WTC11 (cell line): ENCODE results near the gene NFAM1. TPM values are rescaled to one million over a fixed set of nuclear protein-coding genes. Genes with fewer than 3 reads are reported as not detected.

ENCODE experiments used
- ATAC-seq: fragments of 200-7000 bp; cut with Tn5 transposase; 2 replicates; pipeline ENCODE4 v1.10.0; 2021; ENCODE audit warnings: mild to moderate bottlenecking, moderate library complexity
- CTCF ChIA-PET: fragments of 300-600 bp; sonication (Branson Sonifier 250); formaldehyde crosslinking; loops from one replicate; lab custom pipeline; 2021; ENCODE audit warnings: antibody characterized with exemption; lab: Charles Lee
- POLR2A ChIA-PET: fragments of 350-600 bp; sonication (Branson Sonifier 250); formaldehyde crosslinking; loops from one replicate; lab custom pipeline; 2021; ENCODE audit warnings: antibody characterized with exemption; lab: Charles Lee
- DNase-seq: peaks from one replicate; pipeline ENCODE4 v3.0.0; 2021; ENCODE audit warnings: low spot score
- H3K27ac Mint-ChIP-seq: 2 replicates; pipeline ENCODE4 v1.8.0; 2021; ENCODE audit warnings: mixed read lengths
- H3K27me3 Mint-ChIP-seq: 2 replicates; pipeline ENCODE4 v1.8.0; 2021; ENCODE audit warnings: low read depth, mild to moderate bottlenecking, moderate library complexity, mixed read lengths
- H3K36me3 Mint-ChIP-seq: 2 replicates; pipeline ENCODE4 v1.8.0; 2021; ENCODE audit warnings: mixed read lengths
- H3K4me1 Mint-ChIP-seq: 2 replicates; pipeline ENCODE4 v1.8.0; 2022; ENCODE audit warnings: mixed read lengths
- H3K4me3 Mint-ChIP-seq: 2 replicates; pipeline ENCODE4 v1.8.0; 2021; ENCODE audit warnings: mild to moderate bottlenecking, moderate library complexity, mixed read lengths
- H3K9me3 Mint-ChIP-seq: 2 replicates; pipeline ENCODE4 v1.8.0; 2021; ENCODE audit warnings: mixed read lengths
- ARID4B ChIP-seq: sonication (generic); formaldehyde crosslinking; IDR thresholded peaks from 2 replicates; pipeline ENCODE4 v1.8.0; 2023; ENCODE audit warnings: missing genetic modification reagents, mild to moderate bottlenecking, borderline replicate concordance
- ATF1 ChIP-seq: sonication (generic); formaldehyde crosslinking; IDR thresholded peaks from 2 replicates; pipeline ENCODE4 v1.8.1; 2023; ENCODE audit warnings: mild to moderate bottlenecking, moderate library complexity, missing genetic modification reagents
- CBFB ChIP-seq: sonication (generic); formaldehyde crosslinking; IDR thresholded peaks from 2 replicates; pipeline ENCODE4 v1.8.1; 2022; ENCODE audit warnings: mild to moderate bottlenecking, low read depth, missing genetic modification reagents
- CREM ChIP-seq: sonication (generic); formaldehyde crosslinking; IDR thresholded peaks from 2 replicates; pipeline ENCODE4 v1.8.1; 2022; ENCODE audit warnings: mild to moderate bottlenecking, missing genetic modification reagents, moderate library complexity
- ELF4 ChIP-seq: sonication (generic); formaldehyde crosslinking; IDR thresholded peaks from 2 replicates; pipeline ENCODE4 v1.8.1; 2022; ENCODE audit warnings: low read depth, mild to moderate bottlenecking, moderate library complexity, missing genetic modification reagents
- FOXP1 ChIP-seq: sonication (generic); formaldehyde crosslinking; IDR thresholded peaks from 2 replicates; pipeline ENCODE4 v1.8.0; 2022; ENCODE audit warnings: missing genetic modification reagents, mild to moderate bottlenecking, moderate library complexity, borderline replicate concordance
- FOXP4 ChIP-seq: sonication (generic); formaldehyde crosslinking; IDR thresholded peaks from 2 replicates; pipeline ENCODE4 v1.8.0; 2022; ENCODE audit warnings: mild to moderate bottlenecking, missing genetic modification reagents
- GTF2I ChIP-seq: fragments of 250-450 bp; sonication (Bioruptor Pico); conservative IDR thresholded peaks from 2 replicates; pipeline ENCODE4 v1.4.0; 2021; ENCODE audit warnings: mild to moderate bottlenecking
- KAT7 ChIP-seq: sonication (generic); formaldehyde crosslinking; IDR thresholded peaks from 2 replicates; pipeline ENCODE4 v1.8.1; 2023; ENCODE audit warnings: missing genetic modification reagents, mild to moderate bottlenecking, borderline replicate concordance
- MXD4 ChIP-seq: fragments of 250-450 bp; sonication (Bioruptor Pico); IDR thresholded peaks from 2 replicates; pipeline ENCODE4 v1.8.0; 2021; ENCODE audit warnings: mild to moderate bottlenecking, moderate library complexity, borderline replicate concordance
- NFE2L1 ChIP-seq: sonication (generic); formaldehyde crosslinking; IDR thresholded peaks from 2 replicates; pipeline ENCODE4 v1.8.1; 2023; ENCODE audit warnings: missing genetic modification reagents
- NFYB ChIP-seq: sonication (generic); formaldehyde crosslinking; conservative IDR thresholded peaks from 2 replicates; pipeline ENCODE4 v1.8.0; 2022; ENCODE audit warnings: low read depth, missing genetic modification reagents
- RELA ChIP-seq: sonication (generic); formaldehyde crosslinking; IDR thresholded peaks from 2 replicates; pipeline ENCODE4 v1.8.1; 2022; ENCODE audit warnings: missing genetic modification reagents, mild to moderate bottlenecking, borderline replicate concordance
- TCF7 ChIP-seq: sonication (generic); formaldehyde crosslinking; IDR thresholded peaks from 2 replicates; pipeline ENCODE4 v1.8.0; 2022; ENCODE audit warnings: mild to moderate bottlenecking, low read depth, missing genetic modification reagents, moderate library complexity
- TEAD1 ChIP-seq: sonication (generic); formaldehyde crosslinking; IDR thresholded peaks from 2 replicates; pipeline ENCODE4 v1.8.0; 2022; ENCODE audit warnings: mild to moderate bottlenecking, missing genetic modification reagents
- TEAD4 ChIP-seq: sonication (generic); formaldehyde crosslinking; IDR thresholded peaks from 2 replicates; pipeline ENCODE4 v1.8.0; 2022; ENCODE audit warnings: mild to moderate bottlenecking, missing genetic modification reagents
- ZBTB21 ChIP-seq: sonication (generic); formaldehyde crosslinking; IDR thresholded peaks from 2 replicates; pipeline ENCODE4 v1.8.1; 2023; ENCODE audit warnings: mild to moderate bottlenecking, missing genetic modification reagents, borderline replicate concordance
- ZNF232 ChIP-seq: sonication (generic); formaldehyde crosslinking; IDR thresholded peaks from 2 replicates; pipeline ENCODE4 v1.8.0; 2022; ENCODE audit warnings: mild to moderate bottlenecking, missing genetic modification reagents
- ZNF263 ChIP-seq: sonication (generic); formaldehyde crosslinking; IDR thresholded peaks from 2 replicates; pipeline ENCODE4 v1.8.1; 2022; ENCODE audit warnings: low read depth, mild to moderate bottlenecking, moderate library complexity, missing genetic modification reagents
- total RNA-seq: library from RNA; stranded (reverse); gene quantifications from 3 replicates; pipeline ENCODE4 v1.2.3, GENCODE V29; 2021
- TF ChIP-seq, protein P1 (sequence below): sonication (generic); formaldehyde crosslinking; IDR thresholded peaks from 2 replicates; pipeline ENCODE4 v1.8.1; 2022; ENCODE audit warnings: missing genetic modification reagents, borderline replicate concordance
- TF ChIP-seq, protein P2 (sequence below): sonication (generic); formaldehyde crosslinking; IDR thresholded peaks from 2 replicates; pipeline ENCODE4 v1.8.1; 2022; ENCODE audit warnings: low read depth, mild to moderate bottlenecking, moderate library complexity, missing genetic modification reagents, borderline replicate concordance
- TF ChIP-seq, protein P3 (sequence below): sonication (generic); formaldehyde crosslinking; IDR thresholded peaks from 2 replicates; pipeline ENCODE4 v1.8.1; 2022; ENCODE audit warnings: low read depth, missing genetic modification reagents, borderline replicate concordance

The NFAM1 gene
- total RNA-seq, 1 experiment from 2014 or later: 1.6 TPM

- TF ChIP-seq, protein P1, sequence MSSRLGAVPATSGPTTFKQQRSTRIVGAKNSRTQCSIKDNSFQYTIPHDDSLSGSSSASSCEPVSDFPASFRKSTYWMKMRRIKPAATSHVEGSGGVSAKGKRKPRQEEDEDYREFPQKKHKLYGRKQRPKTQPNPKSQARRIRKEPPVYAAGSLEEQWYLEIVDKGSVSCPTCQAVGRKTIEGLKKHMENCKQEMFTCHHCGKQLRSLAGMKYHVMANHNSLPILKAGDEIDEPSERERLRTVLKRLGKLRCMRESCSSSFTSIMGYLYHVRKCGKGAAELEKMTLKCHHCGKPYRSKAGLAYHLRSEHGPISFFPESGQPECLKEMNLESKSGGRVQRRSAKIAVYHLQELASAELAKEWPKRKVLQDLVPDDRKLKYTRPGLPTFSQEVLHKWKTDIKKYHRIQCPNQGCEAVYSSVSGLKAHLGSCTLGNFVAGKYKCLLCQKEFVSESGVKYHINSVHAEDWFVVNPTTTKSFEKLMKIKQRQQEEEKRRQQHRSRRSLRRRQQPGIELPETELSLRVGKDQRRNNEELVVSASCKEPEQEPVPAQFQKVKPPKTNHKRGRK (CRISPR knock-in tag): no peak
- TF ChIP-seq MXD4 (CRISPR knock-in tag) (no peak), GTF2I (CRISPR knock-in tag) (no peak), ZNF232 (CRISPR knock-in tag) (no peak), ATF1 (no peak), TEAD1 (no peak), CBFB (CRISPR knock-in tag) (no peak), TCF7 (CRISPR knock-in tag) (no peak), ZNF263 (no peak), KAT7 (CRISPR knock-in tag) (no peak)
- TF ChIP-seq, protein P2, sequence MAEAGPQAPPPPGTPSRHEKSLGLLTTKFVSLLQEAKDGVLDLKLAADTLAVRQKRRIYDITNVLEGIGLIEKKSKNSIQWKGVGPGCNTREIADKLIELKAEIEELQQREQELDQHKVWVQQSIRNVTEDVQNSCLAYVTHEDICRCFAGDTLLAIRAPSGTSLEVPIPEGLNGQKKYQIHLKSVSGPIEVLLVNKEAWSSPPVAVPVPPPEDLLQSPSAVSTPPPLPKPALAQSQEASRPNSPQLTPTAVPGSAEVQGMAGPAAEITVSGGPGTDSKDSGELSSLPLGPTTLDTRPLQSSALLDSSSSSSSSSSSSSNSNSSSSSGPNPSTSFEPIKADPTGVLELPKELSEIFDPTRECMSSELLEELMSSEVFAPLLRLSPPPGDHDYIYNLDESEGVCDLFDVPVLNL (CRISPR knock-in tag): no peak
- TF ChIP-seq, all 79 proteins: peak for 0
These were observed 48.9 kb downstream of the NFAM1 start (continued) for GRCh38 chr22:42383287-42383686.

DNA sequence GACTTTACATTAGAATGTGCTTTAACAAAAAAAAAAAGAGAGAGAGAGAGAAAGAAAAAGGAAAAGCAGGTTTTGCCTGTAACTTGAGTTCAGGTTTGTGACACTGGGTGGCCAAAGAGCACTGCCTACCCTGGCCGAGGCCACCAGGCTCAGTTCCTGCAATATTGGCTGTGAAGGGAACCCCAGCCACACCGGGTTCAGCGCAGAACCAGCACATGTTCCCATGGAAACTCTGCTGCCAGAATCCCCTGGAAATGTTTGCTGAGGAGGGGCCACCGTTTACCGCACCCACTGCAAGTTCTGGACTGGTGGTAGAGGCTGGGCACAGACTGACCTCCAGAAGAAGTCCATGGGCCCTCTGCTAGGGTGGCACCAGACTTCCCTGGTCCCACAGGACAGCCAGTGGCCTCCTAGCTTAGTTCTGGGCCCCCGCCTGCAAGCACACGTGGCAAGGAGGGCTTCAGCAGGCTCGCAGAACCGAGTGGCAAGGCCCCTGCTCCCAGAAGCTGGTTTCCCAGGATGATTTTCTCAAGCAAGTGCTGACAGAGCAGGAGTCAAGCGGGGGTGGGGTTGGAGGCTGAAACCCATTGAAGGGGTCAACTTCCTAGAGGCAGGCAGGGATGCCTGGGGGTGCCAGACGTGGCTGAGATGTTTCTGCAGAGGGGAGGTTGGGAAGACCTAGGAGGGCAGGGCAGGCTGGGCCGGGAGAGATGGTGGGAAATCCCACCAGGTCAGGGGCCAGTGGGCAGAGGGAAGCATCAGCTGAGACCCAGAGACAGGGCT, 51.2 kb downstream of the NFAM1 start:
- ATAC-seq (no peak), DNase-seq (no peak)
- Mint-ChIP-seq H3K9me3 (peaks cover 6% of the 10 kb centered on the region), H3K27me3 (peaks cover 17% of the 10 kb centered on the region), H3K4me3 (no peak overlapping the region), H3K27ac (no peak overlapping the region), H3K4me1 (peaks cover 35% of the 10 kb centered on the region), H3K36me3 (peaks cover 8% of the 10 kb centered on the region)
- CTCF ChIA-PET: interaction anchor here (0.6 to 2.5 kb wide), 3 partner anchors 12 to 264 kb away, joined by 3 to 6 read pairs (median 3); no protein-coding TSS in a partner anchor
- POLR2A ChIA-PET: no interaction called here
- no peak for TF ChIP-seq FOXP4
- TF ChIP-seq, protein P1 (CRISPR knock-in tag): no peak
- no peak for TF ChIP-seq MXD4 (CRISPR knock-in tag)
- no peak for TF ChIP-seq NFYB
- no peak for TF ChIP-seq ZBTB21
- TF ChIP-seq CREM (CRISPR knock-in tag): no peak
- TF ChIP-seq ATF1: no peak
- TF ChIP-seq RELA (CRISPR knock-in tag): no peak
- TF ChIP-seq NFE2L1 (CRISPR knock-in tag): no peak
- no peak for TF ChIP-seq TEAD4 (CRISPR knock-in tag)
- TF ChIP-seq ZNF232 (CRISPR knock-in tag): no peak
- no peak for TF ChIP-seq ARID4B (CRISPR knock-in tag)
- TF ChIP-seq, protein P3, sequence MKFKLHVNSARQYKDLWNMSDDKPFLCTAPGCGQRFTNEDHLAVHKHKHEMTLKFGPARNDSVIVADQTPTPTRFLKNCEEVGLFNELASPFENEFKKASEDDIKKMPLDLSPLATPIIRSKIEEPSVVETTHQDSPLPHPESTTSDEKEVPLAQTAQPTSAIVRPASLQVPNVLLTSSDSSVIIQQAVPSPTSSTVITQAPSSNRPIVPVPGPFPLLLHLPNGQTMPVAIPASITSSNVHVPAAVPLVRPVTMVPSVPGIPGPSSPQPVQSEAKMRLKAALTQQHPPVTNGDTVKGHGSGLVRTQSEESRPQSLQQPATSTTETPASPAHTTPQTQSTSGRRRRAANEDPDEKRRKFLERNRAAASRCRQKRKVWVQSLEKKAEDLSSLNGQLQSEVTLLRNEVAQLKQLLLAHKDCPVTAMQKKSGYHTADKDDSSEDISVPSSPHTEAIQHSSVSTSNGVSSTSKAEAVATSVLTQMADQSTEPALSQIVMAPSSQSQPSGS (CRISPR knock-in tag): no peak
- TF ChIP-seq FOXP1 (CRISPR knock-in tag): no peak
- TF ChIP-seq ELF4 (CRISPR knock-in tag): no peak
